ENCODE data around the gene LSAMP.

DNA sequence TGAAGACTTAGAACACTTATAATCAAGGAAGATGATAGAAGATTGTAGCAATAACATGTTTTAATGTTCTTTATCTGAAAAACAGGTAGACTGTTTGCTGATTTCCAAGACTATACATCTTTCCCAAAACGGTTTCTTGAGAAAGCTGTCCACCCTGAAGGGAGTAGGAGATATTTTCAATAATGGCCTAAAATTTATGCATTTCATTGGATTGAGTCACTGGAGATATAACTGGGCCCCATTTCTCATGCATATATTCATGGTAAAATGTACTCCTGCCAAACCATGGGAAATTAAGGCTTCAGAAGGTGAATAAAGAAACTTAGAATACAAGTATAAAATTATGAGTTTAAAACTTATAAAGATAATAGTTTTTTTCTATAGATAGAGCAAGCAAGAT lies 143.9 kb downstream of the LSAMP start:
- TF ChIP-seq, protein P1, sequence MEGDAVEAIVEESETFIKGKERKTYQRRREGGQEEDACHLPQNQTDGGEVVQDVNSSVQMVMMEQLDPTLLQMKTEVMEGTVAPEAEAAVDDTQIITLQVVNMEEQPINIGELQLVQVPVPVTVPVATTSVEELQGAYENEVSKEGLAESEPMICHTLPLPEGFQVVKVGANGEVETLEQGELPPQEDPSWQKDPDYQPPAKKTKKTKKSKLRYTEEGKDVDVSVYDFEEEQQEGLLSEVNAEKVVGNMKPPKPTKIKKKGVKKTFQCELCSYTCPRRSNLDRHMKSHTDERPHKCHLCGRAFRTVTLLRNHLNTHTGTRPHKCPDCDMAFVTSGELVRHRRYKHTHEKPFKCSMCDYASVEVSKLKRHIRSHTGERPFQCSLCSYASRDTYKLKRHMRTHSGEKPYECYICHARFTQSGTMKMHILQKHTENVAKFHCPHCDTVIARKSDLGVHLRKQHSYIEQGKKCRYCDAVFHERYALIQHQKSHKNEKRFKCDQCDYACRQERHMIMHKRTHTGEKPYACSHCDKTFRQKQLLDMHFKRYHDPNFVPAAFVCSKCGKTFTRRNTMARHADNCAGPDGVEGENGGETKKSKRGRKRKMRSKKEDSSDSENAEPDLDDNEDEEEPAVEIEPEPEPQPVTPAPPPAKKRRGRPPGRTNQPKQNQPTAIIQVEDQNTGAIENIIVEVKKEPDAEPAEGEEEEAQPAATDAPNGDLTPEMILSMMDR (IDR thresholded peaks at IDR 0.05): no peak
- TF ChIP-seq NFE2L2 (conservative IDR thresholded peaks at IDR 0.05; ENCODE audit: low read length): no peak
- no peak for TF ChIP-seq KDM1A (IDR thresholded peaks at IDR 0.05; ENCODE audit: low read depth)
- TF ChIP-seq RNF2 (IDR thresholded peaks at IDR 0.05; ENCODE audit: borderline replicate concordance, low read depth): no peak
